ENCODE measurements around the gene SH3PXD2B.

Gene SH3PXD2B

DNA sequence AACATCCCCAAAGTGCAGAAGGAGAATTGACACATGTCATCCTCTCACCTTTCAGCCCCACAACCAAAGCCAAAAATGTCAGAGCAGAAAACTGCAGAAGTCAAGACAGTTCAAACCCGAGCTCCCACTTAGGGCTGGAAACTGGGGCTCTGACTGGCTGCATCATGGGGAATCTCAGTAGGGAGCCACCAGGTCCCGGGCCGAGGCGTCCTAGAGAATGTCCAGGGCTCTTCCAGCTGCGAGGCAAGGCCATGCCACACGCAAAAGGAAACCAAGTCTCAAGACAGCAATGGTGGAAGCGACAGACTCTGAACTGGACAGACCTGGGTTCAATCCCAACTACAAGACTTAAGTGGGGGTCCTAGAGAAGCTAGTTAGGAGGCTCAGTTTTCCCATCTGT is 13.8 kb downstream of the SH3PXD2B start:
- DNase-seq (no peak), ATAC-seq (ENCODE audit: insufficient read depth, low read depth) (no peak)
- Histone ChIP-seq H3K4me3 (ENCODE audit: low read depth in 1 of 2, low read length in 2 of 2) (no peak overlapping the region), H4K20me1 (ENCODE audit: insufficient read depth, low read length) (no peaks in the 10 kb centered on the region; the same call in 1 of the 2 replicates), H3K4me2 (ENCODE audit: insufficient read depth, low read length) (no peak overlapping the region), H3K27ac (ENCODE audit: low read length) (no peak overlapping the region), H3K9me3 (ENCODE audit: insufficient read depth, low read length, severe bottlenecking) (no peaks in the 10 kb centered on the region), H3K36me3 (ENCODE audit: insufficient read depth, low read length) (no peaks in the 10 kb centered on the region), H3K79me2 (ENCODE audit: insufficient read depth, low read length) (no peaks in the 10 kb centered on the region), H2AFZ (ENCODE audit: low read depth, low read length) (no peak overlapping the region), H3K27me3 (ENCODE audit: insufficient read depth, low read length, poor library complexity) (no peaks in the 10 kb centered on the region), H3K4me1 (ENCODE audit: insufficient read depth, low read length) (no peaks in the 10 kb centered on the region), H3K9ac (ENCODE audit: low read depth, low read length) (no peak overlapping the region)
- TF ChIP-seq, protein P1, sequence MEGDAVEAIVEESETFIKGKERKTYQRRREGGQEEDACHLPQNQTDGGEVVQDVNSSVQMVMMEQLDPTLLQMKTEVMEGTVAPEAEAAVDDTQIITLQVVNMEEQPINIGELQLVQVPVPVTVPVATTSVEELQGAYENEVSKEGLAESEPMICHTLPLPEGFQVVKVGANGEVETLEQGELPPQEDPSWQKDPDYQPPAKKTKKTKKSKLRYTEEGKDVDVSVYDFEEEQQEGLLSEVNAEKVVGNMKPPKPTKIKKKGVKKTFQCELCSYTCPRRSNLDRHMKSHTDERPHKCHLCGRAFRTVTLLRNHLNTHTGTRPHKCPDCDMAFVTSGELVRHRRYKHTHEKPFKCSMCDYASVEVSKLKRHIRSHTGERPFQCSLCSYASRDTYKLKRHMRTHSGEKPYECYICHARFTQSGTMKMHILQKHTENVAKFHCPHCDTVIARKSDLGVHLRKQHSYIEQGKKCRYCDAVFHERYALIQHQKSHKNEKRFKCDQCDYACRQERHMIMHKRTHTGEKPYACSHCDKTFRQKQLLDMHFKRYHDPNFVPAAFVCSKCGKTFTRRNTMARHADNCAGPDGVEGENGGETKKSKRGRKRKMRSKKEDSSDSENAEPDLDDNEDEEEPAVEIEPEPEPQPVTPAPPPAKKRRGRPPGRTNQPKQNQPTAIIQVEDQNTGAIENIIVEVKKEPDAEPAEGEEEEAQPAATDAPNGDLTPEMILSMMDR (IDR thresholded peaks at IDR 0.05; ENCODE audit: borderline replicate concordance, extremely low read depth, low read length, poor library complexity, severe bottlenecking), result no peak
- TF ChIP-seq EZH2 (IDR thresholded peaks at IDR 0.05; ENCODE audit: borderline replicate concordance, low read depth, low read length, severe bottlenecking), result no peak

DNA sequence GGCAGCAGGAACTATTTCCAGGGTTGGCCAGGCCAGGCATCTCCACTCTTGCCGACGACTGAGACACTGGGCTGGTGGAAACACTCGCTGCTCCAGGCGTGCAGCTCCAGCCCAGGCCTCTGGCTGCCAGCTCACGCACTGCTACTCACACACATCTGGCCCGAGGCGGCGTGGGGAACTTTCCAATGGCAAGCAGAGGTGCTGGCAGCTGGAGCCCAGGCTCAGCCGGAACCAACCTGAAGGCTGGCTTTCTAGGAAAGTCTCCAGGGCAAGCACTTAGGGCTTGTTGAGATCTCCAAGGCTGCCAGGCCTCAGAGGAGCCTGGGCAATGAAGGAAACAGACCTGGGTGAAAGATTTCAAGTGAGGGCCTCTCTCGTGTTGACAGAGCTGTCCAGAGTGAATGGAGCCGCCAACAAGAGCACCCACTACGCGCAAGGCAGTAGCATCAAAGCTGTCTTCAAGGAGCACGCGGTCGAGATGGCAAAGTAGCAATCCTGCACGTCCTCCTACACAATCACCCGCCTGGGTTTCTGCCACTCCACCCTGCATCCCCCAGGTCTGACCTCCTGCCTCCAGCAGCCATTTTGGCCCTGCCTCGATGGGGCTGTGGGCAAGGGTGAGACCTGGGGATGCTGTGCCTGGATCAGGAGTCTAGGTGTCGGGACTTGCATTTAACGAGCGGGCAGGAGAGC is 14.4 kb downstream of the SH3PXD2B start:
- H3K9ac ChIP-seq (ENCODE audit: low read depth, low read length), result no peak overlapping the region
- no peaks in the 10 kb centered on the region for H3K36me3 ChIP-seq (ENCODE audit: insufficient read depth, low read length)
- H3K4me3 ChIP-seq (ENCODE audit: low read depth in 1 of 2, low read length in 2 of 2), result no peak overlapping the region
- H3K4me2 ChIP-seq (ENCODE audit: insufficient read depth, low read length), result no peak overlapping the region
- H3K9me3 ChIP-seq (ENCODE audit: insufficient read depth, low read length, severe bottlenecking), result no peaks in the 10 kb centered on the region
- TF ChIP-seq EZH2 (IDR thresholded peaks at IDR 0.05; ENCODE audit: borderline replicate concordance, low read depth, low read length, severe bottlenecking), result no peak
- TF ChIP-seq, protein P1 (IDR thresholded peaks at IDR 0.05; ENCODE audit: borderline replicate concordance, extremely low read depth, low read length, poor library complexity, severe bottlenecking), result no peak
- H3K27me3 ChIP-seq (ENCODE audit: insufficient read depth, low read length, poor library complexity), result no peaks in the 10 kb centered on the region
- DNase-seq, result no peak
- H2AFZ ChIP-seq (ENCODE audit: low read depth, low read length), result no peak overlapping the region
- no peak for ATAC-seq (ENCODE audit: insufficient read depth, low read depth)
- no peaks in the 10 kb centered on the region for H3K4me1 ChIP-seq (ENCODE audit: insufficient read depth, low read length)
- no peaks in the 10 kb centered on the region; the same call in 1 of the 2 replicates for H4K20me1 ChIP-seq (ENCODE audit: insufficient read depth, low read length)
- H3K27ac ChIP-seq (ENCODE audit: low read length), result no peak overlapping the region
- H3K79me2 ChIP-seq (ENCODE audit: insufficient read depth, low read length), result no peaks in the 10 kb centered on the region

DNA sequence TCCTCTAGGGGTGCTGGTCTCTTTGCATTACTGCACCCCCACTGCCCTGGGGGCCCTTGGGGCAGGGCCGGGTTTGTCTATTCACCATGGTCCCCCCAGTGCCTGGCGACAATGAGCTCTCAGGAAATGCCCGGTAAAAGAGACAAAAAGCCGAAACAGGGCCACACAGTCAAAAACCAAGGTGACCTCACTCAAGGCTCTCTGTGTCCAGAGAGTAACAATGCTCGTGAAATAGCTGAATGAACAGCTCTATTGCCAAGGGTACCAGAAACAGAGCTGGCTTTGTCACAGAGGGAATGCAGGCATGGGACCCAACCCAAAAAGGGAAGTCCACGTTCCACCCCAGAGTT is 16.0 kb downstream of the SH3PXD2B start:
- no peaks in the 10 kb centered on the region for H4K20me1 ChIP-seq (ENCODE audit: insufficient read depth, low read length)
- no peak overlapping the region for H3K4me2 ChIP-seq (ENCODE audit: insufficient read depth, low read length)
- no peak for TF ChIP-seq EZH2 (IDR thresholded peaks at IDR 0.05; ENCODE audit: borderline replicate concordance, low read depth, low read length, severe bottlenecking)
- TF ChIP-seq, protein P1 (IDR thresholded peaks at IDR 0.05; ENCODE audit: borderline replicate concordance, extremely low read depth, low read length, poor library complexity, severe bottlenecking), result no peak
- DNase-seq (no peak), ATAC-seq (ENCODE audit: insufficient read depth, low read depth) (no peak)
- no peak overlapping the region for H3K27ac ChIP-seq (ENCODE audit: low read length)
- no peak overlapping the region for H3K4me3 ChIP-seq (ENCODE audit: low read depth in 1 of 2, low read length in 2 of 2)
- H3K27me3 ChIP-seq (ENCODE audit: insufficient read depth, low read length, poor library complexity), result no peaks in the 10 kb centered on the region
- no peaks in the 10 kb centered on the region for H3K79me2 ChIP-seq (ENCODE audit: insufficient read depth, low read length)
- no peak overlapping the region for H2AFZ ChIP-seq (ENCODE audit: low read depth, low read length)
- no peaks in the 10 kb centered on the region for H3K36me3 ChIP-seq (ENCODE audit: insufficient read depth, low read length)
- no peaks in the 10 kb centered on the region for H3K9me3 ChIP-seq (ENCODE audit: insufficient read depth, low read length, severe bottlenecking)
- no peak overlapping the region for H3K9ac ChIP-seq (ENCODE audit: low read depth, low read length)
- H3K4me1 ChIP-seq (ENCODE audit: insufficient read depth, low read length), result no peaks in the 10 kb centered on the region

Data from DND-41 (cell line).